DND-41 (cell line): ENCODE measurements around the gene ANK3.

Experiments
- CTCF ChIP-seq: IDR thresholded peaks from 2 replicates; pipeline ENCODE4 v1.5.1; 2012; ENCODE audit warnings: borderline replicate concordance, low read length, moderate library complexity, mild to moderate bottlenecking; ENCODE audit not compliant: poor library complexity, severe bottlenecking; ENCODE audit errors: extremely low read depth
- EZH2 ChIP-seq: IDR thresholded peaks from 3 replicates; pipeline ENCODE4 v1.6.1; 2012; ENCODE audit warnings: borderline replicate concordance, low read depth, mild to moderate bottlenecking, moderate library complexity, low read length, inconsistent platforms; ENCODE audit not compliant: severe bottlenecking

GRCh38 chr10:60082341-60082740, 307.3 kb downstream of the ANK3 start:
- TF ChIP-seq CTCF = no peak
- TF ChIP-seq EZH2 = no peak
